HEK293 (cell line): ENCODE data around the gene CLIC5.

Experiments used
- MZF1 ChIP-seq: fragments of 450-650 bp; formaldehyde crosslinking; IDR thresholded peaks from 2 replicates; pipeline ENCODE4 v1.5.1; 2017; ENCODE audit warnings: missing biosample characterization, missing genetic modification characterization, borderline replicate concordance
- ZNF155 ChIP-seq: fragments of 450-650 bp; formaldehyde crosslinking; IDR thresholded peaks from 2 replicates; pipeline ENCODE4 v1.5.1; 2016; ENCODE audit warnings: missing biosample characterization, missing genetic modification characterization
- ZNF843 ChIP-seq: fragments of 450-650 bp; formaldehyde crosslinking; IDR thresholded peaks from 2 replicates; pipeline ENCODE4 v1.5.1; 2016; ENCODE audit warnings: missing biosample characterization, missing genetic modification characterization

GRCh38 chr6:46002264-46002663 lies 13.4 kb downstream of the CLIC5 start:
- TF ChIP-seq ZNF155 (tag by site-specific recombination) = no peak
- no peak for TF ChIP-seq ZNF843 (tag by site-specific recombination)
- no peak for TF ChIP-seq MZF1 (tag by site-specific recombination)
